Uterus (tissue), 2 donors: Measurements from ENCODE around the gene PTPRD.

Experiments
- CTCF ChIP-seq, 4 experiments: fragments of 200-600 bp in 2 of 4; fragments of 450-650 bp in 2 of 4; sonication (generic) in 2 of 4; IDR thresholded peaks; one replicate each; pipeline ENCODE4 v1.5.1; 2016 to 2019; ENCODE audit warnings: antibody characterized with exemption in 4 of 4, mild to moderate bottlenecking in 2 of 4, moderate library complexity in 1 of 4
- POLR2A ChIP-seq, 2 donors: fragments of 450-650 bp; IDR thresholded peaks; one replicate each; pipeline ENCODE4 v1.6.1; 2016; ENCODE audit warnings: antibody characterized with exemption in 2 of 2, mild to moderate bottlenecking in 1 of 2, moderate library complexity in 1 of 2

GRCh38 chr9:9961934-9962333 is 650.9 kb downstream of the PTPRD start:
- no peak for TF ChIP-seq CTCF (IDR thresholded peaks at IDR 0.05)
- TF ChIP-seq POLR2A (IDR thresholded peaks at IDR 0.05), result no peak
